K562 (cell line): ENCODE results near the gene SLC35E3. TPM values are rescaled to one million over a fixed set of nuclear protein-coding genes. Genes with fewer than 3 reads are reported as not detected.

ENCODE experiments used
- CHAMP1 ChIP-seq: fragments of 450-650 bp; IDR thresholded peaks from 2 replicates; pipeline ENCODE4 v1.6.1; 2016; ENCODE audit warnings: mild to moderate bottlenecking
- FOSL1 ChIP-seq: fragments of 200-800 bp; sonication (Bioruptor generic); conservative IDR thresholded peaks from 2 replicates; pipeline ENCODE4 v1.6.1; 2016; ENCODE audit warnings: missing genetic modification characterization, missing compliant biosample characterization
- HES1 ChIP-seq: fragments of 450-650 bp; IDR thresholded peaks from 2 replicates; pipeline ENCODE4 v1.6.1; 2016; ENCODE audit warnings: low read depth, mild to moderate bottlenecking, moderate library complexity
- MAFG ChIP-seq: fragments of 450-650 bp; conservative IDR thresholded peaks from 2 replicates; pipeline ENCODE4 v1.6.1; 2016; ENCODE audit warnings: missing genetic modification characterization, missing compliant biosample characterization
- MCM2 ChIP-seq: fragments of 450-650 bp; IDR thresholded peaks from 2 replicates; pipeline ENCODE4 v1.6.1; 2017; ENCODE audit warnings: low read depth, mild to moderate bottlenecking
- NFE2L1 ChIP-seq: fragments of 450-650 bp; IDR thresholded peaks from 2 replicates; pipeline ENCODE4 v1.6.1; 2016; ENCODE audit warnings: missing genetic modification characterization, low read depth, mild to moderate bottlenecking, missing compliant biosample characterization, moderate library complexity, borderline replicate concordance
- PHTF2 ChIP-seq: fragments of 250-450 bp; sonication (Bioruptor Pico); IDR thresholded peaks from 2 replicates; pipeline ENCODE4 v1.5.0; 2021; ENCODE audit warnings: mild to moderate bottlenecking
- SREBF2 ChIP-seq: sonication (generic); formaldehyde crosslinking; IDR thresholded peaks from 2 replicates; pipeline ENCODE4 v1.4.0; 2020; ENCODE audit warnings: mild to moderate bottlenecking, missing genetic modification reagents
- UBTF ChIP-seq, 2 experiments: IDR thresholded peaks; 2 replicates each; pipeline ENCODE4 v1.6.1; 2012; ENCODE audit warnings: improper control_type of control experiment in 2 of 2, low read depth in 2 of 2, low read length in 2 of 2, borderline replicate concordance in 1 of 2
- ZBTB8A ChIP-seq: fragments of 450-650 bp; IDR thresholded peaks from 2 replicates; pipeline ENCODE4 v1.6.1; 2018; ENCODE audit warnings: mild to moderate bottlenecking, moderate library complexity; ENCODE audit not compliant: partially characterized antibody
- polyA plus RNA-seq, 8 experiments: library from polyadenylated mRNA; depleted of rRNA in 4 of 8; stranded (reverse) in 5 of 8; unstranded in 3 of 8; fragments of >200 nt; fragmentation: Nextera tagmentation in 2 of 8; fragmentation: Illumina TruSeq in 1 of 8; extraction: Ambion mirVana in 2 of 8; extraction: Trizol in 1 of 8; gene quantifications; 2 replicates each; pipeline versions ENCODE4 v1.2.1 to v1.2.3, GENCODE V29; 2011 to 2014; ENCODE audit warnings: inconsistent platforms in 1 of 8, missing spikeins in 1 of 8
- total RNA-seq, 7 experiments: library from RNA; depleted of rRNA in 6 of 7; stranded (reverse); fragments of >200 nt in 6 of 7; fragmentation: Illumina TruSeq in 2 of 7; extraction: Trizol in 2 of 7; gene quantifications; 2 replicates each; pipeline versions ENCODE4 v1.2.1 to v1.2.3, GENCODE V29; 2011 to 2021; ENCODE audit warnings: low replicate concordance in 1 of 7
- TF ChIP-seq, protein P1 (sequence below): fragments of 200-600 bp; sonication (generic); IDR thresholded peaks from one replicate; pipeline ENCODE4 v1.6.1; 2012; ENCODE audit warnings: mild to moderate bottlenecking, low read depth, low read length, inconsistent platforms

SLC35E3 gene
- total and polyA plus RNA-seq, 9 of the 15 experiments (the other 6 are each of a cell fraction or from before 2014, with no cell fraction given) = 1.2 to 5.9 (median 3.8) TPM

- TF ChIP-seq, protein P1, sequence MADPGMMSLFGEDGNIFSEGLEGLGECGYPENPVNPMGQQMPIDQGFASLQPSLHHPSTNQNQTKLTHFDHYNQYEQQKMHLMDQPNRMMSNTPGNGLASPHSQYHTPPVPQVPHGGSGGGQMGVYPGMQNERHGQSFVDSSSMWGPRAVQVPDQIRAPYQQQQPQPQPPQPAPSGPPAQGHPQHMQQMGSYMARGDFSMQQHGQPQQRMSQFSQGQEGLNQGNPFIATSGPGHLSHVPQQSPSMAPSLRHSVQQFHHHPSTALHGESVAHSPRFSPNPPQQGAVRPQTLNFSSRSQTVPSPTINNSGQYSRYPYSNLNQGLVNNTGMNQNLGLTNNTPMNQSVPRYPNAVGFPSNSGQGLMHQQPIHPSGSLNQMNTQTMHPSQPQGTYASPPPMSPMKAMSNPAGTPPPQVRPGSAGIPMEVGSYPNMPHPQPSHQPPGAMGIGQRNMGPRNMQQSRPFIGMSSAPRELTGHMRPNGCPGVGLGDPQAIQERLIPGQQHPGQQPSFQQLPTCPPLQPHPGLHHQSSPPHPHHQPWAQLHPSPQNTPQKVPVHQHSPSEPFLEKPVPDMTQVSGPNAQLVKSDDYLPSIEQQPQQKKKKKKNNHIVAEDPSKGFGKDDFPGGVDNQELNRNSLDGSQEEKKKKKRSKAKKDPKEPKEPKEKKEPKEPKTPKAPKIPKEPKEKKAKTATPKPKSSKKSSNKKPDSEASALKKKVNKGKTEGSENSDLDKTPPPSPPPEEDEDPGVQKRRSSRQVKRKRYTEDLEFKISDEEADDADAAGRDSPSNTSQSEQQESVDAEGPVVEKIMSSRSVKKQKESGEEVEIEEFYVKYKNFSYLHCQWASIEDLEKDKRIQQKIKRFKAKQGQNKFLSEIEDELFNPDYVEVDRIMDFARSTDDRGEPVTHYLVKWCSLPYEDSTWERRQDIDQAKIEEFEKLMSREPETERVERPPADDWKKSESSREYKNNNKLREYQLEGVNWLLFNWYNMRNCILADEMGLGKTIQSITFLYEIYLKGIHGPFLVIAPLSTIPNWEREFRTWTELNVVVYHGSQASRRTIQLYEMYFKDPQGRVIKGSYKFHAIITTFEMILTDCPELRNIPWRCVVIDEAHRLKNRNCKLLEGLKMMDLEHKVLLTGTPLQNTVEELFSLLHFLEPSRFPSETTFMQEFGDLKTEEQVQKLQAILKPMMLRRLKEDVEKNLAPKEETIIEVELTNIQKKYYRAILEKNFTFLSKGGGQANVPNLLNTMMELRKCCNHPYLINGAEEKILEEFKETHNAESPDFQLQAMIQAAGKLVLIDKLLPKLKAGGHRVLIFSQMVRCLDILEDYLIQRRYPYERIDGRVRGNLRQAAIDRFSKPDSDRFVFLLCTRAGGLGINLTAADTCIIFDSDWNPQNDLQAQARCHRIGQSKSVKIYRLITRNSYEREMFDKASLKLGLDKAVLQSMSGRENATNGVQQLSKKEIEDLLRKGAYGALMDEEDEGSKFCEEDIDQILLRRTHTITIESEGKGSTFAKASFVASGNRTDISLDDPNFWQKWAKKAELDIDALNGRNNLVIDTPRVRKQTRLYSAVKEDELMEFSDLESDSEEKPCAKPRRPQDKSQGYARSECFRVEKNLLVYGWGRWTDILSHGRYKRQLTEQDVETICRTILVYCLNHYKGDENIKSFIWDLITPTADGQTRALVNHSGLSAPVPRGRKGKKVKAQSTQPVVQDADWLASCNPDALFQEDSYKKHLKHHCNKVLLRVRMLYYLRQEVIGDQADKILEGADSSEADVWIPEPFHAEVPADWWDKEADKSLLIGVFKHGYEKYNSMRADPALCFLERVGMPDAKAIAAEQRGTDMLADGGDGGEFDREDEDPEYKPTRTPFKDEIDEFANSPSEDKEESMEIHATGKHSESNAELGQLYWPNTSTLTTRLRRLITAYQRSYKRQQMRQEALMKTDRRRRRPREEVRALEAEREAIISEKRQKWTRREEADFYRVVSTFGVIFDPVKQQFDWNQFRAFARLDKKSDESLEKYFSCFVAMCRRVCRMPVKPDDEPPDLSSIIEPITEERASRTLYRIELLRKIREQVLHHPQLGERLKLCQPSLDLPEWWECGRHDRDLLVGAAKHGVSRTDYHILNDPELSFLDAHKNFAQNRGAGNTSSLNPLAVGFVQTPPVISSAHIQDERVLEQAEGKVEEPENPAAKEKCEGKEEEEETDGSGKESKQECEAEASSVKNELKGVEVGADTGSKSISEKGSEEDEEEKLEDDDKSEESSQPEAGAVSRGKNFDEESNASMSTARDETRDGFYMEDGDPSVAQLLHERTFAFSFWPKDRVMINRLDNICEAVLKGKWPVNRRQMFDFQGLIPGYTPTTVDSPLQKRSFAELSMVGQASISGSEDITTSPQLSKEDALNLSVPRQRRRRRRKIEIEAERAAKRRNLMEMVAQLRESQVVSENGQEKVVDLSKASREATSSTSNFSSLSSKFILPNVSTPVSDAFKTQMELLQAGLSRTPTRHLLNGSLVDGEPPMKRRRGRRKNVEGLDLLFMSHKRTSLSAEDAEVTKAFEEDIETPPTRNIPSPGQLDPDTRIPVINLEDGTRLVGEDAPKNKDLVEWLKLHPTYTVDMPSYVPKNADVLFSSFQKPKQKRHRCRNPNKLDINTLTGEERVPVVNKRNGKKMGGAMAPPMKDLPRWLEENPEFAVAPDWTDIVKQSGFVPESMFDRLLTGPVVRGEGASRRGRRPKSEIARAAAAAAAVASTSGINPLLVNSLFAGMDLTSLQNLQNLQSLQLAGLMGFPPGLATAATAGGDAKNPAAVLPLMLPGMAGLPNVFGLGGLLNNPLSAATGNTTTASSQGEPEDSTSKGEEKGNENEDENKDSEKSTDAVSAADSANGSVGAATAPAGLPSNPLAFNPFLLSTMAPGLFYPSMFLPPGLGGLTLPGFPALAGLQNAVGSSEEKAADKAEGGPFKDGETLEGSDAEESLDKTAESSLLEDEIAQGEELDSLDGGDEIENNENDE = no peak
- peak; percentile 95 for TF ChIP-seq MAFG (tag)
- TF ChIP-seq MCM2 = no peak
- peak; percentile 67 for TF ChIP-seq FOSL1 (tag)
- TF ChIP-seq SREBF2 (CRISPR knock-in tag) = no peak
- TF ChIP-seq CHAMP1 = no peak
- TF ChIP-seq UBTF (IDR thresholded peaks at IDR 0.05; ENCODE audit: borderline replicate concordance in 1 of 2, low read depth in 2 of 2, low read length in 2 of 2) = no peak
- peak; percentile 76 for TF ChIP-seq NFE2L1 (tag)
- no peak for TF ChIP-seq HES1
- TF ChIP-seq ZBTB8A = no peak
- TF ChIP-seq PHTF2 = no peak
Observed at GRCh38 chr12:68733661-68734071, 12.3 kb upstream of the SLC35E3 start (continued).
